Measurements from ENCODE around the gene SPACA6.

SPACA6 gene

DNA sequence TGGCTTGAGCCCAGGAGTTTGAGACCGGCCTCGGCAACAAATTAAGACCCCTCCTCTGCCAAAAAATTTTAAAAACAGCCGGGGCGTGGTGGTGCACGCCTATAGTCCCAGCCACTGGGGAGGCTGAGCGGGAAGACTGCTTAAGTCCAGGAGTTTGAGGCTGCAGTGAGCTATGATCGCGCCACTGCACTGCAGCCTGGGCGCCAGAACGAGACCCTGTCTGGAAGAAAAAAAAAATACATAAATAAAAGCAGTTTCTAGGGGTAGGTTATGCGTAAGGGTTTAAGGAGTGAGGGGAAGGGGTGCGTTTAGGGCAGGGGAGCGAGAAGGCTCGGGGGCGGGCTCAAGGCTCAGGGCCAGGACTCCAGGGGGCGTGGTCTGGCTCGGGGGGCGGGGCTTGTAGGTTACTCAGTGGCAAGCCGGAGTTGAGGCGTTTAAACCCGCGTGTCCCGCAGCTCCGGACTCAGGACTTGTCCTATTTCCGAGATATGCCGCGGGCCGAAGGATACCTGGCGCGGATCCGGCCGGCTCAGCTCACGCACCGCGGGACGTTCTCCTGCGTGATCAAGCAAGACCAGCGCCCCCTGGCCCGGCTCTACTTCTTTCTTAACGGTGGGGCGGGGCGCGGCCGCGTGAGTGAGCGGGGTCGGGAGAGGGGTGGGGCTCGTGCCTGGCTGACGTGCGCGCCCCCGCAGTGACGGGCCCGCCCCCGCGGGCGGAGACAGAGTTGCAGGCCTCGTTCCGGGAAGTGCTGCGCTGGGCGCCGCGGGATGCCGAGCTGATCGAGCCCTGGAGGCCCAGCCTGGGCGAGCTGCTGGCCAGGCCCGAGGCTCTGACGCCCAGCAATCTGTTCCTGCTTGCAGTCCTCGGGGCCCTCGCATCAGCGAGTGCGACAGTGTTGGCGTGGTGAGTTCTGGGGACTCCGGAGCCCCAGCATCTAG is 10.7 kb downstream of the SPACA6 start:
- DNase-seq (ENCODE audit: low spot score): peak; percentile 85

DNA sequence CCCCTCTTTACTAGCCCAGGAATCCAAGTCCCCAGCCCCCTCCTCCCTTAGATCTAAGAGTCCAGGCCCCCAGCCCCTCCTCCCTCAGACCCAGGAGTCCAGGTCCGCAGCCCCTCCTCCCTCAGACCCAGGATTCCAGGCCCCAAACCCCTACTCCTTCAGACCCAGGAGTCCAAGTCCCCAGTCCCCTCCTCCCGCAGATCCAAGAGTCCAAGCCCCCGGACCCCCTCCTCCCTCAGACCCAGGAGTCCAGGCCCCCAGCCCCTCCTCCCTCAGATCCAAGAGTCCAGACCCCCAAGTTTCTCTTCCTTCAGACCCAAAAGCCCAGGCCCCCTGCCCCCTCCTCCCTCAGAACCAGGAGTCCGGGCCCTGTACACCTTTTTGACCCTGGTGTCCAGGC is 11.5 kb downstream of the SPACA6 start:
- DNase-seq (ENCODE audit: low spot score): no peak

DNA sequence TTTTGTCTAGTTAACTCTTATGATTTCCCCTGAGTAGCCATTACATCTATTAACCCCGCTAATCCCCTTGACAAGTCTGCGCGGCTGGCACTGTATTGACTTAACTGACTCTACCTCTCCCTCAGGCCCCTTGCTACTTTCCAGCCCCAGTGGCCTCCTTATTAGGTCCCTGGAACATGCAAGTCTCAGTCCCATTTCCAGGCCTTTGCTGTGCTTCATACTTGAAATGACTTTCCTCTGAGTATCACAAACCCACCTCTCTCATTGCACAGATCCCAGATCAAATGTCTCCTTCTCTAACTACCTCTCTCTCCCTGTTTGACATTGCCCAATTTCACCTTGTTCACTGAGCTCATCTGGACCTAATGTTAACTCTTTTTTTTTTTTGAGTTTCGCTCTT is 13.2 kb downstream of the SPACA6 start:
- no peak for DNase-seq (ENCODE audit: low spot score)

DNA sequence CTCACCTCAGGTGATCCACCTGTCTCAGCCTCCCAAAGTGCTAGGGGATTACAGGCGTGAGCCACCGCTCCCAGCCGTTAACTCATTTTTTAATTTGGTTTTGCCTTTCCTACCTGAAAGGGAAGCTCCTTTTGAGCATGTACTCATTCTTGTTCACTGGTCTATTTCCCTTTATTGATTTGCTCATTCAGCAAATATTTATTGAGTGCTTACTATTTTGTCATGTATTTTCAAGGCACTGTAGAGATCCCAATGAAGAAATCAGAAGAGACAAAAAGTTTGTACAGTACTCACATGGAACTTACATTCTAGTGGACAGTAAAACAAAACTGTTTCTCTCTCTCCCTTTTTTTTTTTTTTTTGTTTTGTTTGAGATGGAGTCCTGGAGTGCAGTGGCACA is 13.8 kb downstream of the SPACA6 start:
- no peak for DNase-seq (ENCODE audit: low spot score)

DNA sequence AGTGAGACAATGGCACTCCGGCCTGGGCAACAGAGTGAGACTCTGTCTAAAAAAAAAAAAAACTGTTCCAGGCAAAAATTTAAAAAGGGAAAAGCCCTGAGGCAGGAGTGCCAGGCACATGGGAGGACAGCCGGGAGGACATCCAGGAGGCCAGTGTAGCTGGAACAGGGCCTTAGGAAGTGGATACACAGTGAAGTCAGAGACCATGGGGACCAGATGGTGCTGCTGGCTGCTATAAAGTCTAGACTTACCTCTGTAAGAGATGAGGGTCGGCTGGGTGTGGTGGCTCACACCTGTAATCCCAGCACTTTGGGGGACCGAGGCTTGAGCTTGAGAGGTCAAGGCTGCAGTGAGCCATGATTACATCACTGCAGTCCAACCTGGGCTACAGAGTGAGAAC is 15.7 kb downstream of the SPACA6 start:
- no peak for DNase-seq (ENCODE audit: low spot score)

DNA sequence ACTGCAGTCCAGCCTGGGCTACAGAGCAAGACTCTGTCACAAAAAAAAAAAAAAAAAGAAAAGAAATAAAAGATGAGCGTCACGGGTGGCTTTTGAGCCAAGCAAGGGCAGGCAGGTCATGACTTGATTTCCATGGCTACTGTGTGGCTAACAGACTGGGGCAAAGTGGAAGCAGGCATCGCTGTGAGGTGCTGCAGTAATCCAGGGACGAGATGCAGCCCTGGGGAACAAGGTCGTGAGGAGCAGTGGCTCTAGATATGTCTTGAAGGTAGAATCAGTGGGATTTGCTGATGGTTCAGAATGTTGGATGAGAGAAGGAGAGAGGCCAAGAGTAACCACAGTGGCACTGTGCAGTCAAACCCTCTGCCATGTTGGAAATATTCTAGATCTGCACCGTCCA is 16.4 kb downstream of the SPACA6 start:
- no peak for DNase-seq (ENCODE audit: low spot score)

DNA sequence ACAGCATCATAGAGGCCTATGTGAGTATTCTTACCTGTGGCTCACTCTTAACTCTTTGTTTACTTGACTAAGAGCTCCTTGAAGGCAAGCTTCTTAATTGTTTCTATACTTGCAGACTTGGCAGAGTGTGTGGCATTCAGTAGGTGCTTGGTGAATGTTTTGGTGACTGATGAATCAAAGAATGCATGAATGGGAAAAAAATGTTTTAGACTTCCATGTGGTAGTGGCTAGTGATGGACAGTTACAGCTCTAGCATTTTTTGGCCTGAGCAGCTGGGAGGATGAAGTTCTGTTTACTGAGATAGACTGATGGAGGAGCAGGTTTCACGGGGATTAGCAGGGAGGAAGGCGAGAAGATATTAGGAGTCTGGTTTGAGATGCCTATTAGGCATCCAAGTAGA is 17.0 kb downstream of the SPACA6 start:
- no peak for DNase-seq (ENCODE audit: low spot score)

DNA sequence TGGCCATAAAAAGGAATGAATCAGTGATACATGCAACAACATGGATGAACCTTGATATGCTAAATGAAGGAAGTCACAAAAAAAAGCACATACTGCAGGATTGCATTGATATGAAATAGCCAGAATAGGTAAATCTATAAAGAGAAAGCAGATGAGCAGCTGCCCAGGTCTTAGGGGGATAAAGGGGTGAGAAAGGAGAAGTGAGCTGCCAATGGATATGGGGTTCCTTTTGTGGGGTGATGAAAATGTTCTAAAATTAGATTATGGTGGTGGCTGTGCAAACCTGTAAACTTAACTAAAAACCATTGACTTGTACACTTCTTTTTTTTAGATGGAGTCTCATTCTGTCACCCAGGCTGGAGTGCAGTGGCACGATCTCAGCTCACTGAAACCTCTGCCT is 18.6 kb downstream of the SPACA6 start:
- DNase-seq (ENCODE audit: low spot score): no peak

DNA sequence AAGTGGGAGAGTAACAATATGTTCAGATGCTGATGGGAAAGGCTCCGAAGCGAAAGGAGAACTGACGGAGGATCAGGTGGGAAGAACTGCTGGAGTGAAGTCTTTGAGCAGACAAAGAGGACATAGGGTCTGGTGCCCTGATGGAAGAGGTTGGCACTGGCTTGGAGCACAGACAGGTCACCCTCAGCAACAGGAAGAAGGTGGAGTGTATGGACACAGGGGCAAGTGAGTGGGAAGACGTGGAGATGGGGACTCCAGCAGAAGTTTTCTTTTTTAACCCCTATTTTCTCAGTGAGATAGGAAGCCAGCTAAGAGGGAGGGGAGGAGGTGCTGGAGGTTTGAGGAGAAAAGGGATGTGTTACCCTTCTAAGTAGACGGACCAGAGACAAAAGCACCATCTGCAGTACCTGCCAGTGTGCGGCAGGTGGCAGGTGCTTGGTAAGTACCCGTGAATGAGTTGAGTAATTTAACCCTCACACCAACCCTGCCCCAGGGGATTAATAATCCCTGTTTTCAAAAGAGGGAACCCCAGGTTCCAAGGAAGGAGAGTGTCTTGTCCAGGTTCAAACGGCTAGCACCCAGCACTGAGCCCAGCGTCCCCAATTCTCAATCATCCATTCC is 19.4 kb downstream of the SPACA6 start:
- no peak for DNase-seq (ENCODE audit: low spot score)

DNA sequence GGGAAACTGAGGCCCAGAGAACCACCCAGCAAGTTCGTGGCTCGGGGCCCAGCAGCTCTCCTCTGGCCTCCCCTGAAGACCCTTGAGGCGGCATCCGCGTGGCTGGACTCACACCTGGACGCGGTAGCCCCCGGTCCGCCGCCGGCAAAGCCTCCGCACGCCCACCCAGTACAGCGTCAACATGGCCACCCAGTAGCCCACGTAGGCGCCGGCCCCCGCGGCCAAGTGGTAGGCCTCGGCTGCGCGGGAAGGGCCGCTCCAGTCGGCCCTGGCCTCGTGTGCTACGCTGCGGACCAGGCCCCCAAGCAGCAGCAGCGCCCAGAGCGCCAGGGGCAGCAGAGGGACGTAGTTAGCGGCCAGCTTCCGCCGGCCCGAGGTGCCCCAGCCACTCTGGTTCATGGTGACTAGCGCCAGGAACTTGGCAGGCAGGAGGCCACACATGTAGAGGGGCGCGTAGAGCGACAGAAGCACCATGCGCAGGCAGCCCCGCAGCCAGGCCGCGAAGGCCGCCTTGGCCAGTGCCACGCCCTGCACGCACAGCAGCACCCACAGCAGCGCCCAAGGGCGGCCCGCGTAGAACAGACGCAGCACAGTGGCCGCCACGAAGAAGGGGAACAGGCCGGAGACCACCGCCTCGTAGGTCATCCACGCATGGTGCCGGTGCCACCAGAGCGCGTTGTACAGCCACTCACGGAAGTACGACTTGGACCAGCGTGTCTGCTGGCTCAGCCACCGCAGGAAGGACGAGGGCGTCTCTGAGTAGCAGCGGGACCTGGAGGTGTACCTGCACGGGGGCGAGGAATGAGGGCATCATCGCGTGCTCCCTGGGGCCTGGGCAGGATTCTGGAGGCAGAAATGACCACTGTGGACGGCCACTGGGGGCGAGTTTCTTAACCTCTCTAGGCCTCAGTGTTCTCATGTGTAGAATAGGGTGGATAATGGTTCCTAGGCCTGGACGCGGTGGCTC is 20.5 kb downstream of the SPACA6 start:
- no peak for DNase-seq (ENCODE audit: low spot score)

DNA sequence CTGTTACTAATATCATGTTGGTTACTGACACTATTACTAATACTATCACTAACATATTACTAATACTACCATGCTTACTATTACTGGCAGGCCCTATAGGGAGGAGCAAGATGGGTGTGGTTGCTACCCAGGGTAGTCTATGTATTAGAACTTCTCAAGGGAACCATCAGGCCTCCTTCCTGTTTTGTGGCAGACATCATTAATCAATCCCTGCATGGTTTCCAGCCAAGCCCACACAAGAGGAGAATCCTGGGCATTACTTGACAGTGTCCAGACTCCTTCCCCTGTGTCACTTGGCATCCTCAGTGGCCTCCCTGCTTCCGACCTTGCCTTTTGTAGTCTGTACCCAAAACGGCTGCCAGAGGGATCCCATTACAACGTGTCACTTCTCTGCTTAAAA is 21.7 kb downstream of the SPACA6 start:
- no peak for DNase-seq (ENCODE audit: low spot score)

DNA sequence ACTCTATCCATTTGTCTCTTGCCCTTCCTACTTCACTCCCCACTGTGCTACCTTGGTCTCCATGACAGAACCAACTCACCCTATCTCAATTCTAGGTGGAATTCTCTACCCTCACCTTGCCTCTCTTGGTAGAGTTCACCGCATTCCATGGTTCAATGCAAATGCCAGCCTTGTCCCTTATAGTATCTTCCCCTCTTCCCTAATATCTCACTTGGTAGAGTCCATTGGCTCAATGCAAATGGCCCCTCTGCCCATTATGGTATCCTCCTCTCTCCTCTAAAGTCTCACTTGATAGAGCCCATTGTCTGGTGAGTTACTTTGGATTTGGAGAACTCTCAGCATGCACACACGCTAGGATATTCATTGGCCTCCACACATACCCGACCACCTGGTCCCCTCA is 22.7 kb downstream of the SPACA6 start:
- no peak for DNase-seq (ENCODE audit: low spot score)

DNA sequence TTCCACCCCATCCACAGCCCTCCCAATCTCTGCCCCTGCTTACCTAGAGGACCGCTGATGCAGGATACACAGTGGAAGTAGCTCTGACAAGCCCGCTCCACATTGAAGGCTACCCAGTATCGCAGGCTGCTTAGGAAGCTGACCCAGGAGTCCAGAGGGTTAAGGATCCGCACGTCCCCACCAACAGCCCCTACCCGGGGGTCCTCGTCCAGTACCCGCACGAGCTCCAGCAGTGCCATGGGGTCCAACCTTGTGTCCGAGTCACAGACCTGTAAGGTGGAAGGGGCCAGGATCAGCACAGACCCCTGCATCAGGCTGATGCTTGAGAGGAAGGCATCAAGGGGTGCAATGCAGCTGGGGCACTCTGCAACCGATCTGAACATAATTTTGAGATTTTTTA is 23.8 kb downstream of the SPACA6 start:
- no peak for DNase-seq (ENCODE audit: low spot score)

DNA sequence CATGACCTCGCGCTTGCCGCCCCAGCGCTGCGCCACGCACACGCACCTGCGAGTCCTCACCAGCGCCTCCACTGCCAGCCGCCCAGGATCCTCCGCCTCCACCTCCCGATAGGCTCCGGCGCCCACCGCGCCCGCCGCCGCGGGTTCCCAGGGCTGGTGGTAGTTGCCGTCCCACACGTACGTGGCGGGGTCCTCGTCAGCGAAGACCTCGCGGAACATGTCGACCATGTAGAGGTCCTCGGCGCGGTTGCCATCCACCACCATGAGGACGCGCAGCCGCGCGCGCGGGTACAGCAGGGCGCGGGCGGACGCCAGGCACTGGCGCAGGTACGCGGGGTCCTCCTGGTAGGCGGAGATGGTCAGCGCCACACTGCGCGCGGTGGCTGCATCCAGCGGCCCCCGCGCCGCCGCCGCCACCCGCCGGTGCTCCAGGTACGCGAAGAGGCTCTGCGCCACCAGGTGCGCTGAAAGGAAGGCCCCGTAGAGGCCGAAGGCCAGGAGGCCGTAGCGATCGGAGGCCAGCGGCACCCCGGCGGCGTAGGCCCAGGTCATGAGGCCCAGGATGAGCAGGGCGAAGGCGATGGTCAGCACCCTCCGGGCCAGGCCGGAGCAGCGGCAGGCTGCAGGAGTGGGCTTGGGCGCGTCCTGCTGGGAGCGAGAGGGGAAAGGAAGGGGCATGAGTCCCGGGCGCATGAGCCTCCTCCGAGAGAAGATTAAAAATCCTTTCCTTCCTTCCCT is 26.3 kb downstream of the SPACA6 start:
- DNase-seq (ENCODE audit: low spot score): no peak

DNA sequence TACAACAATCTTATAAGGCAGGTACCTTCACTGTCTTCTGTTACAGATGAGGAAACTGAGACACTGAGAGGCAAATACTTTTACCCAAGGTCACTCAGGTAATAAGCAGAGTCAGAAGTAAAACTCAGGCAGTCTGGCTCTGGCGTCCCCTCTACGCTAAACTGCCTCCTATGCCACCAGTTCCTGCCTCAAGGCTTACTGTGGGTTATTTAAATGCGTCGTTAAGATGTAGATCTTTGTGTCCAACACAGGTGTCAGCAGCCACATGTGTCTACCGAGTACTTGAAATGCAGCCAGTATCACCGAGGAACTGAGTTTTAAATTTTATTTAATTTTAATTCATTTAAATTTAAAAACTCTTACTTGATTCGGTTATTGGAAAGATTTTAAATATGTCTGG is 28.8 kb downstream of the SPACA6 start:
- DNase-seq (ENCODE audit: low spot score): no peak

DNA sequence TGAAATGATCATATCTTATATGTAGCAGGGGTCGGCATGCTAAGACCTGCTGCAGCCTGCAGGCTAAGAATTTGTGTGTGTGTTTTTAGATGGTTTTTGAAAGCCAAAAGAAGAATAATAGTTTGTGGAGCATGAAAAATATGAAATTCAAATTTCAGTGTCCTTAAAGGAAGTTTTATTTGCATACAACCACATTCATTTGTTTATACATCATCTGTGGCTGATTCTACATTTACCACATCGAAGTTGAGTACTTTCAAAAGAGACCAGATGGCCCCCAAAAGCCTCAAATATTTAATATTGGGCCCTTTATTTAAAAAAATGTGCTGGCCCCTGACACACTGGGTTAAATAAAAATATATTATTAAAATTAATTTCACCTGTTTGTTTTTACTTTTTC is 29.4 kb downstream of the SPACA6 start:
- no peak for DNase-seq (ENCODE audit: low spot score)

DNA sequence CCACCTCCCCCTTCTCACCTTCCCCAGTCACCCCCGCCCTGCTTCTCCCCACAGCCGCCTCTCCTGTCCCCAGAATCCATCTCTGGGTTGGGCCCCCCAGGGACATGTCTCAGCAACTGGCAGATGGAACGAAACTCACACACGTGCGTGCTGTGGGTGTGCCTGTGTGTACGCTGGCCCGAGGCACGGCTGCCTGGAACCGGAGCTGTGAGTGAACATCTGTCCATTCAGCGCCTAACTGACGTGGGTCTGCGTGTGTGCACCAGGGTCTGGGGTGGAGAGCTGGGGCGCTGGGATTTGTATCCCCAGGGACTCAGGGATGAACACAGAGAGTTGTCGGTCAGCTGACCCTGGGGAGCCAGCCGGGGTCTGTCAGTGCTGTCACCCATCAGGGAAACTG is 31.4 kb downstream of the SPACA6 start:
- no peak for DNase-seq (ENCODE audit: low spot score)

DNA sequence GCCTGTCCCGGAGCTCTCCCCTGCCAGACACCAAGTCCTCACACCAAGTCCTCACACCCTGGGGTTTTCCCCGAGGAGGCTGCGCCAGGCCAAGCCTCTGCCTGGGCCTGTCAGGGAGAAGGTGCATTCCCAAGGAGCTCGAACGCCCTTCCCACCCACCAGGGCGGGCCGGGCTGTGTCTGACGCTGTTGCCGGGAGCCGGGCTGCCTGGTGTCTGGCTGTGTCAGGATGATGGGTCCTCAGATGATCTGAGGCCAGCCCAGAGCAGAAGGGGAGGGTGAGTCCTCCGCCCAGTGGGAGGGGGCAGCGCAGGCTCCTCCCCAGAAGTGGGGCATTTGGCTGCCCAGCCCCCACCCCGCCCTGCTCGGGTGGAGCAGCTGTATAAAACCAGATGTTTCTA is 32.9 kb downstream of the SPACA6 start:
- DNase-seq (ENCODE audit: low spot score): no peak

DNA sequence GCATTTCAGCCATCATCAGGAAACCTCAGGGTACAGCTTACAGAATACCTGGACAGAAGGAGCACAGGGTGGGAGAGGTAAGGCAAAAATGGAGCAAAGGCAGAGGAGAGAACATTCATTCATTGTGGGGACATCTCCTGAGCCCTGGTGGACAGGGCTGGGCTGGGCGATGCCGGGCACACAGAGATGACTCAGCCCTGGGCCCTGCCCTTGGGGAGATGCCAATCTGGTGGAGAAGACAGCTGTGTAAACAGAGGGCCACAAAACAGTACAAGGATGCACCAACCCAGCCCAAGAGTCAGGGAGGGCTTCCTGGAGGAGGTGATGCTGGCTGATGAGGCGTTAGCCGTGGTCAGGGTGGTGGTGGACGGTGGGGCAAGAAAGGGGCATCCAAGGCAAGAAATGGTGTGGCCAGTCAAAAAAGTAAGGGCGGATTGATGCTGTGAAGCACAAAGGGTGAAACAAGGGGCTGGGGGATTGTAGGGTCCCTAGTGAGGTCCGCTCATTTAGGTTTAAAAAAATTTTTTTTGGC is 34.3 kb downstream of the SPACA6 start:
- no peak for DNase-seq (ENCODE audit: low spot score)

DNA sequence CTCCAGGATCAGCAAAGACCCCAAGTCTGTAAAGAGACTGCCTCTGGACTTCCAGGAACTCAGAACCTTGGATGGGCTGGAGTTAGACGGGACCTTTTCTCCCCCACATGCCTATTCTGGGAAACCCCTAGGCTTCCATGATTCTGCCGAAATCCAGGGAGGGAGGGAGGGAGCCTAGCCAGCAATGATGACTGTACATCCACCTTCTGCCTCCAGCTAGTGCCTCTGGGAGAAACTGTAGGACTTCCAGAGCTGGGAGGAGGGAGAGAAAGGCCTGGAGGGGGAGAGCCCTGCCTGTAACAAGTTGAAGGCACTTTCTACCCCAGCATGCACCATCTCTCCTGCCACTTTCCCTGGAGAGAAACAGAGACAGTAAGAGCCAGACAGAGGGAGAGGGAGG is 36.7 kb downstream of the SPACA6 start:
- no peak for DNase-seq (ENCODE audit: low spot score)

DNA sequence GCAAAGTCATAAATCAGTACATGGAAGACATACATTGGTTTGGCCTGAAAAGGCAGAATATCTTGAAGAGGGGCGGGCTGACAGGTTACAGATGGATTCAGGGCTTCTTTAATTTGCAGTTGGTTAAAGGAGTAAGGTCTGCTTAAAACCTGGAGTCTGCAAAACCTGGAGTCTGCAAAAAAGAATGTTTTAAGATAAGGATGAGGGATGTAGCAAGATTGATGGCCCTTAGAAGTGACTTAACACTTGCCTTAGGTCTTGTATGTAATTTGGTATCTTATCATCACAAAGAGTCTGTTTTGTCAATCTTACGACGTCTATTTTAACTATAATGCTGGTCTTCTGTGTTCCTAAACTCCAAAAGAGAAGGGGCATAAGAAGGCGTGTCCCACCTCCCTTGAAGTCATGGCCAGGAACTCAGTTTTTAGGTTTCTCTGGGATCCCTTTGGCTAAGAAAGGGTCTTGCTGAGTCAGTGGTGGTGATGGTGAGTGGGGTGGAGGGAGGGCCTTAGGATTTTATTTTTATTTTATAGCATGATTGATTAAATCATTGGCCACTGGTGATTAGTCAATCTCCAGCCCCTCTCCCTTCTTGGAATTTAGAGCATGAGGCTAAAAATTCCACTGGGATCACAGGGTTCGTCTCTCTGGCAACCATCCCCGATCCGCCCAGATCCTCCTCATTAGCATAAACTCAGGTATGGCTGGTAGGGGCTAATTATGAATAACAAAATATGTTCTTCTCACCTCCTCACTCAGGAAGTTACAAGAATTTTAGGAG is 40.8 kb downstream of the SPACA6 start:
- DNase-seq (ENCODE audit: low spot score): no peak
